HG03025 (cell line): ENCODE results near the gene STAC.

Experiments used
- ATAC-seq: cut with Tn5 transposase; IDR thresholded peaks from one replicate; pipeline ENCODE4 v1.9.1; 2021; ENCODE audit warnings: mild to moderate bottlenecking, moderate library complexity; ENCODE audit not compliant: unreplicated experiment, low FRiP score

The STAC gene

GRCh38 chr3:36380221-36381031 is at the start of gene STAC:
Gene STAC (plus strand): TSS chr3:36380504. CDS start chr3:36380644, 140 bp downstream.
- ATAC-seq, result no peak

DNA sequence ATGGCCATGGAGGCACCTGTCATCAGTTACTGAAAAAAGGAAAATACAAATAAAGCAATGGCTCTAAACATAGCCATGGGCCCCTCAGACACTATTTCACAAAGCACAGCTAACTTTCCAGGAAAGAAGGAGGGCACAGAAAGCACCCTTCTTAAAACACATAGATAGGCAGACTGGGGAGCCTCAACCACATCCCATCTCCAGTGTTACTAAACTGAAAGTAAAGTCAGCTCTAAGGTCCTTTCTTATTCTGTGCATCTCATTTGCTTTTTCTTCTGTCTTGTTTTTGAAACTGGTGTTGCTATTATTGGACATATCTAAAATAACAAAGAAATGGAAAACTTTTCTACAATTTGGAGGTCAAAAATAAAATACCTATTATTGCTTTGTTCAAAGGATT is 48.2 kb upstream of the STAC start:
- no peak for ATAC-seq

GRCh38 chr3:36362216-36362615 is 18.1 kb upstream of the STAC start:
- no peak for ATAC-seq

DNA sequence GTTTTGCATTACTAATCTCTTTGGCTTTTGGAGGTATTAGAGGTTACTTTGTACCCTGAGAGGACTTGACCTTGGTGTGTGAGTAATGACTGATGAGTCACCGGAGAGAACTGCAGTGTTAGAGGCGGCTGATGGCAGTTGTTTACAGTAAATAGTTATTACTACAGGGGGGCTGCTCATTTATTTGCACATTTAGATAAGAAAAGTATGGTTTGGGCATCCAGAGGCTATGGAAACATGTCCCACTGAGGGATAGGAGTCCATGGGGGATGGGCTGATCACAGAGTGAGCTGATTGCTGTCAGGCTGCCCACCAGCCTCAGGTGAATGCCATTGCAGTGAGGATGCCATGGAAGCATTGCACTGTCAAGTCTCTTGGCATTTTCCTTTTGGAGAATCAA is 17.3 kb upstream of the STAC start:
- ATAC-seq, result no peak

GRCh38 chr3:36364260-36364659 is 16.0 kb upstream of the STAC start:
- ATAC-seq, result no peak

DNA sequence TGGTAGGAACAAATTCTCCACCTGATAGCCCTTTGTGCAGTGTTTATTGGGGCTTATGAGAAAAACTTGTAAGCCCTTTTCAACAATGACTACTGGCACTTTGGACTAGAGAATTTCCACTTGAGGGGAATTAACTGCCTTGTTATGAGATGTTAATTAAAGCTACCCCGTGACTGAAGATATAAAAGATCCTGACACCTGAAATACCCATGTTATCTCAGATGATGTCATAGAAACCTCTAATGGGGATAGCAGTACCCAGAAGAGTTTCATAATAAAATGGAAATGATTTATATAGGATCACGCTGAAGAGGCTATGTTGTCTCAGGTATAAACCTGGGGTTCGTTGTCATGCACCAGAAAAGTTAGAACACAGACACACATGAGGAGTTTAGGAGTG is 14.5 kb upstream of the STAC start:
- ATAC-seq, result no peak

GRCh38 chr3:36366308-36366707 is 14.0 kb upstream of the STAC start:
- ATAC-seq, result no peak

DNA sequence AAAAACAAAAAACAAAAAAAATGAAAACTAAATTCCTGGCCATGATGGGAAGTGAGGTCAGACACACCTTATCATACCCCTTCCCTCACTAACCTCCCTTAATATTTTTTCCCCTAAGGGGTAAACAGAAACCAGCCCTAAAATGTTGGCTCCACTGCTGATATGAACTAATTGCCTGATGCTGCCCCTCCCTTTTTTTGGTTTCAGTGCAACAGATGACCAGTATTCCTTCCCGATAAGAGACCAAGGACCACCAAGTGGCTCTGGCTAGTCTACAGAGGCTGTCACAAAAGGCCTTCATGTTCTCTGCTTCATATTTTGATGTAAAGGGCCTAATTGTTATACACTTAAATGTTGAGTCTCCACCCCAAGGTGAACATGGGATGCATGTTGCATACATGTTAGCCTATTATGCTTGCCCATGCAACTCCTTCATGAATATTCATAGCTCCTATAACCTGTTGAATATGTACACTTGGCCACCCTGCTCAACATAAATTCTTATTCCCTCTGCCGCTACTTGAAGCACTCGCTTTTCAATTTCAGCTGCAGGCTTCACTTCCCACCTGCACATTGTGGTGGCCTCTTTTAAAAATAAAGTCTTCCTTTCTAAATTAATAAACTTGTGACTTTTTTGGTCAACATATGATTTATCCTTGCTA is 12.3 kb upstream of the STAC start:
- no peak for ATAC-seq

- ATAC-seq, result no peak
Measured at GRCh38 chr3:36372534-36372935, 7.8 kb upstream of the STAC start.

GRCh38 chr3:36373084-36373483 is 7.2 kb upstream of the STAC start:
- no peak for ATAC-seq

- ATAC-seq, result no peak
Measured at GRCh38 chr3:36373666-36374065, 6.6 kb upstream of the STAC start.

DNA sequence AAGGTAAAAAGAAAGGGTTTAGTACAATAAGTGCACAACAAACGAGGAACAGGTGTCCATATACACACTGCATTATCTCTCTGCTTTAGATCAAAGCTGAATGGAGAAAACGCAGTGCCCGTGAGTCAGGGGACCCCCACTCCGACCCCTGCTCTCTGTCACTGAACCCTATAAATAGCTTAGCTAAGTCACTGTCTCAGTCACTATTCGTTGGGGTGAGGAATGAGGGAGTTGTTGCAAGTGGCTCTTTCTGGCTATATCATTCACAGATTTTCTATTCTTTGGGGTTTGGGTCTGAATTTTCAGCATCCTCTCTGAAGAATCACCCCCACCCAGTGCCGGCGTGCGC is 458 bp upstream of the STAC start:
- no peak for ATAC-seq

DNA sequence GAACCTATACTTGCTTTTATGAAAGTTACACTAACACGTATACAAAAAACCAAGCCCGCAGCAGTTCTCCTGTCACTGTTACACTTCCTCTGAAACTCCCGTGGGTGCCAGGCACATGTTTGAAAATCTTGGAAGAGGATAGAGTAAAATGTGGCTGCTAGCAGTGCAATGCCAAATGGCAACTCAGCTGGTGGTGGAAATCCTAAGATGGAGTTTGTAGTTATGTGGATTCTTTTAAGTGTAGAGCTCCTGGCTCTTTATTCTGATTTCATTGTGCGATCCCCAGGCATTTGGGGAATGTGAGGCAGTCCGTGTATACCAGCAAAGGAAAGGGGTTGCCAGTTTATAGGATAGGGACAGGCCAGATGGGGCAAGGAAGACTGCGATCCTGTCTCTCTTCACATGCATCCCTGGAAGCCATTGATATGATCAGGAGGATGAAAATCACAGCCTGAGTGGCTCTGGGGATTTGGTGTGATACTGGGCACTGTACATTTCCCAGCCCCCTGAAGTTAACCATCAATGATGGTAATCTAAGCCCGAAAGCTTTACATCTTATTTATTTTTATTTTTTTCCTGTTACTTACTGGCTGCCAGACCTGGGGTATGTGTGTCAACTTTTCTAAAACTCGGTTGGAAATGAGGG is 1.1 kb downstream of the STAC start:
- no peak for ATAC-seq

DNA sequence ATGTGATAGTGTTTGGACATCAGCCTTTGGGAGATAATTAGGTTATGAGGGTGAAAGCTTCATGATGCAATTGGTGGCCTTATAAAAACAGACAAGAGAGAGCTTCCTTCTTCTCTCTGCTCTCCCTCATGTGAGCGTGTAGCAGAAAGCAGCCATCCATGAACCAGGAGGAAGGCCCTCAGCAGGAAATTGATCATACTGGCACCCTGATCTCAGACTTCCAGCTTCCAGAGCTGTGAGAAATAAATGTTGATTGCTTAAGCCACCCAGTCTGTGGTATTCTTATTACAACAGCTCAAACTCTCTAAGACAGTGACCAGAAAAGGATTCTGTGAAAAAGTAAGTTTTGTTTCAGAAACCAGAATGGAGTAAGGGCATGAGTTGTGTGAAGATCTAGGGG is 13.3 kb downstream of the STAC start:
- no peak for ATAC-seq

DNA sequence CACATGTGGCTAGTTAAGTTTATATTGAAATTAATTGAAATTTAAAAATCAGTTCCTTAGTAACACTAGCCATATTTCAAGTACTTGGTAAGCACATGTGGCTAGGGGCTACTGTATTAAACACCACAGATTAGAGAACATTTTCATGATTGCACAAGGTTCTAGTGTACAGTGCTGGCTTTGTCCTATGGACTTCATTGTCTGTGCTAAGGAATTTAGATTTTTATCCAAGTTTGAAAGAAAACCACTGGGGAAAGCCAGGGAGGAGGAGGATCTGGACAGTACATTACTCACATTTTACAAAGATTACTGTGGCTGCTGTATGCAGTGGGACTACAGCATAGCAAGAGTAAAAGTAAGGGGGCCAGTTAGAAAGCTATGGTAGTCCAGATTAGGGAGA is 13.9 kb downstream of the STAC start:
- ATAC-seq, result no peak

DNA sequence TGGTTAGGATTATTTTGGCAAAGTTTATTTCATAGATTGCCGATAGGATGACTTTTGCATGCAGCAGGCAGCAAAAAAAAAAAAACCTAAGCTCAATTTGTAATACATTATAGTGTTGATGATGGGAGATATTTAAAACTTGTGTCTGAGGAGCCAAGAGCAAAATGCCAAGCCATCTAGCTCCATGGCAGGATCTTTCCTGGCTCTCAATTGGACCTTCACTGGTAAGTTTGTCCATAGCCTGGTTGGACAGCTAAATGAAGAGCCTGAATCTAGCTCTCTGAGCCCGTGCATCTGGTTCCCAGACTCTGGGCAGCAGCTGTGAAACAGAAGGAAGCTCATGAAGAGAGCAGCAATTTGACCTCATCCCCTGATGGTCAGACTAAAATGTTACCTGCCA is 17.5 kb downstream of the STAC start:
- ATAC-seq, result no peak

GRCh38 chr3:36399933-36400332 is 19.6 kb downstream of the STAC start:
- ATAC-seq, result no peak

- no peak for ATAC-seq
Measured at GRCh38 chr3:36401056-36401455, 20.8 kb downstream of the STAC start.

DNA sequence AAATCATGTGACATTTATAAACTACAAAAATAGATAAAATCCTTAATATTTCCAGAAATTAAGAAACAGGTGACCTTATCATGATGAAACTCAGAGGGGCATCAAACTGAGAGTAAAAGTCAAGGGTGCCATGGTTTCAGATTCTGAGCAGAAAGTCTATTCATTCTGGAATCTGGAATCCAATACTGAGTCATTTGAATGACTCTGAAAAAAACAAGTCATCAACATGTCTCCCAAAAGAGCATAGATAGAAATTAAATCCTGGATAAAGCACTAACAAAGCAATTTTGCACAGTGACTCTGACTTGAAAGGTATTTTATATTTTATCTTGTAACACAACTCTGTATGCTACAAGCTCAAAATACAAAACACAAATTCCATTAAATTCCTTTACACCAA is 23.4 kb downstream of the STAC start:
- ATAC-seq, result no peak

- no peak for ATAC-seq
Measured at GRCh38 chr3:36405190-36405589, 24.9 kb downstream of the STAC start.

DNA sequence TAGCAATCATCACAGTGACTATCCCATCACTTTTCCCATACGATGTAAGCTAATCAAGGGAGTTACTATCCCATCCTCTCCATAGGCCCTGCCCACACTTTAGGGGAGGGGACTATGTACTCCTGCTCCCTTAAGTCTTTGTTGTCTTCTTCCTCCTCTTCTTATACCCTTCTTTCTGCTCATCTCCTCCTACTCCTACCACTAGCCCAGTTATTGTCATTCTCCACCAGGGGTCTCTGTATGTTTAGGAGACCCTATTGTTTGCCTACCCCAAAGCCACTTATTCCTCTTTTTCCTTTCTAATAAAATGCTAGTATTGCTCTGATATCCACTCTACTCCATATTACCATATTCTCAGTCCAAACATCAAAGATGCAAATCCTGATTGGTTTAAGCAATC is 27.8 kb downstream of the STAC start:
- no peak for ATAC-seq

- ATAC-seq, result no peak
Measured at GRCh38 chr3:36409862-36410261, 29.6 kb downstream of the STAC start.
